ENCODE results near the gene HNRNPLL. TPM values are rescaled to one million over a fixed set of nuclear protein-coding genes. Genes with fewer than 3 reads are reported as not detected.

HNRNPLL gene
- total RNA-seq (2016; rRNA removed; fragmentation: Illumina TruSeq; extraction: Trizol) (91.9 and 103 TPM in 2 replicates), polyA plus RNA-seq (2011; rRNA removed) (34.3 and 49.4 TPM in 2 replicates), polyA minus RNA-seq (2011; rRNA and poly(A)+ RNA removed; ENCODE audit: low replicate concordance) (14.7 and 21.6 TPM in 2 replicates), Bru-seq, nascent RNA (percentile 99 among the genes with signal in this experiment), BruChase-seq, experiment 1, labeled RNA remaining after a 6-hour chase (percentile 98 among the genes with signal in this experiment), BruChase-seq, experiment 2, labeled RNA remaining after a 2-hour chase (percentile 99 among the genes with signal in this experiment)
- total RNA-seq (2016; cell fraction: cytosol; rRNA removed; fragmentation: Illumina TruSeq; extraction: Trizol; ENCODE audit: low read depth), result 52.7 and 54.6 TPM in 2 replicates
- total RNA-seq (2016; cell fraction: insoluble cytoplasmic fraction; rRNA removed; fragmentation: Illumina TruSeq; extraction: Trizol), result 92.9 and 108 TPM in 2 replicates
- total RNA-seq (2016; cell fraction: membrane; rRNA removed; fragmentation: Illumina TruSeq; extraction: Trizol), result 54.8 and 56.7 TPM in 2 replicates
- 147 and 151 TPM in 2 replicates for total RNA-seq (2016; cell fraction: nucleus; rRNA removed; fragmentation: Illumina TruSeq; extraction: Trizol)
- polyA plus RNA-seq (2011; cell fraction: cytosol; rRNA removed), result 17.6 and 20.9 TPM in 2 replicates
- polyA plus RNA-seq (2011; cell fraction: nucleus; rRNA removed), result 29.2 and 34.2 TPM in 2 replicates
- polyA plus RNA-seq (2012), result 32.8 and 45.3 TPM in 2 replicates
- polyA plus RNA-seq (2016; cell fraction: cytosol; fragmentation: Illumina TruSeq; extraction: Trizol; ENCODE audit: low read depth), result 13.0 and 17.4 TPM in 2 replicates
- 75.8 and 78.0 TPM in 2 replicates for polyA plus RNA-seq (2016; cell fraction: insoluble cytoplasmic fraction; fragmentation: Illumina TruSeq; extraction: Trizol; ENCODE audit: low read depth)
- 27.6 and 27.9 TPM in 2 replicates for polyA plus RNA-seq (2016; cell fraction: membrane; fragmentation: Illumina TruSeq; extraction: Trizol; ENCODE audit: low read depth)
- 66.8 and 68.2 TPM in 2 replicates for polyA plus RNA-seq (2016; cell fraction: nucleus; fragmentation: Illumina TruSeq; extraction: Trizol; ENCODE audit: insufficient read depth, low read depth)
- 25.8 and 30.8 TPM in 2 replicates for polyA minus RNA-seq (2011; cell fraction: cytosol; rRNA and poly(A)+ RNA removed)
- polyA minus RNA-seq (2011; cell fraction: nucleus; rRNA and poly(A)+ RNA removed), result 227 and 258 TPM in 2 replicates
- long read RNA-seq, experiment 1, full-length matches to known transcripts, result 53 of 65 reads
- long read RNA-seq, experiment 1, partial matches to known transcripts, result 5 of 65 reads
- long read RNA-seq, experiment 1, other reads (novel, unspliced or antisense), result 7 of 65 reads
- long read RNA-seq, experiment 2, partial matches to known transcripts, result 19 of 124 reads
- long read RNA-seq, experiment 2, other reads (novel, unspliced or antisense), result 105 of 124 reads

GRCh38 chr2:38602732-38603401 lies at the start of gene HNRNPLL:
TSS of gene HNRNPLL (minus strand) at chr2:38602928. CDS start at chr2:38602626, 302 bp downstream.
- in situ Hi-C loops (cut with HindIII; ENCODE audit: extremely low pct_ligation_motif_present, low pct_unique_long_range_greater_than_20kb), result loop anchor here (5.0 kb wide), 2 partner anchors 64 to 119 kb away; partner anchors contain the start of gene GALM
- FAIRE-seq, result peak; percentile 69
- TF ChIP-seq RARA (CRISPR knock-in tag; IDR thresholded peaks at IDR 0.05) (peak; percentile 82), SATB2 (CRISPR knock-in tag; IDR thresholded peaks at IDR 0.05) (peak; percentile 88; the same call in 1 of the 2 replicates), NCOA2 (CRISPR knock-in tag; IDR thresholded peaks at IDR 0.05) (peak; percentile 66), ZNF607 (CRISPR knock-in tag; IDR thresholded peaks at IDR 0.05; ENCODE audit: borderline replicate concordance) (peak; percentile 79; the same call in 1 of the 2 replicates), TSC22D2 (CRISPR knock-in tag; IDR thresholded peaks at IDR 0.05; ENCODE audit: borderline replicate concordance) (peak; percentile 40), ZNF446 (CRISPR knock-in tag; IDR thresholded peaks at IDR 0.05) (no peak; the same call in 1 of the 2 replicates), ARID3A (IDR thresholded peaks at IDR 0.05; ENCODE audit: low read depth, low read length) (peak; percentile 59; the same call in 1 of the 2 replicates), TAF1 (CRISPR knock-in tag; IDR thresholded peaks at IDR 0.05) (peak; percentile 98), SNRNP70 (IDR thresholded peaks at IDR 0.05; ENCODE audit: low read depth, low read length) (no peak), ZNF331 (CRISPR knock-in tag; IDR thresholded peaks at IDR 0.05) (peak; percentile 96), ZNF354B (CRISPR knock-in tag; IDR thresholded peaks at IDR 0.05) (no peak), SIN3A (IDR thresholded peaks at IDR 0.05; ENCODE audit: borderline replicate concordance, low read depth, low read length) (peak; percentile 96), ZNF572 (CRISPR knock-in tag; IDR thresholded peaks at IDR 0.05) (no peak)

More at GRCh38 chr2:38602732-38603401, at the start of gene HNRNPLL:
- Histone ChIP-seq H3K4me2 (ENCODE audit: low read depth, low read length) (peak within 1 kb of the TSS; percentile 92), H3K9ac (ENCODE audit: insufficient read depth, low read depth, low read length) (peak within 1 kb of the TSS; percentile 97), H3K79me2 (ENCODE audit: insufficient read depth, low read length) (peaks cover 46% of the 10 kb centered on the region), H3K9me3 (ENCODE audit: low read length) (no peaks in the 10 kb centered on the region), H3K36me3 (replicated peaks in 1 of 2; ENCODE audit: control insufficient read depth in 1 of 2, insufficient read depth in 2 of 2, low read length in 2 of 2) (no peaks in the 10 kb centered on the region), H4K20me1 (ENCODE audit: insufficient read depth, low read length) (peaks cover 15% of the 10 kb centered on the region), H3K4me3 (replicated peaks in 1 of 3; ENCODE audit: insufficient read depth in 1 of 3, low read depth in 2 of 3, low read length in 3 of 3) (peak within 1 kb of the TSS; percentile 95 to 98 (median 97)), H3K27me3 (ENCODE audit: control insufficient read depth in 1 of 2, insufficient read depth in 2 of 2, low read length in 2 of 2) (no peaks in the 10 kb centered on the region; a peak in 2 of 5 replicates), H3K27ac (ENCODE audit: extremely low read length, insufficient read depth, low read length) (peak within 1 kb of the TSS; percentile 92), H2AFZ (ENCODE audit: low read length) (peak within 1 kb of the TSS; percentile 96), H3K4me1 (ENCODE audit: insufficient read depth, low read length) (peaks cover 47% of the 10 kb centered on the region)
- under 1% methylated on average over 48 of the region's 75 CpGs for WGBS (ENCODE audit: low lambda C conversion rate)
- DNase-seq (ENCODE audit: low spot score) (peak; percentile 96), ATAC-seq (peak; percentile 90)
- POLR2A ChIA-PET, result interaction anchor here (0.9 to 8.5 kb wide), 14 partner anchors 9 to 148 kb away, joined by 3 to 65 read pairs (median 6); partner anchors contain the start of genes GALM and SRSF7
- intact Hi-C loops (cut with micrococcal nuclease; ENCODE audit: unreplicated experiment), result loop anchor here (1.0 to 2.0 kb wide), 6 partner anchors 22 to 128 kb away; partner anchors contain the start of gene GALM
- no TSS peak for BruUV-seq (replicated peaks)
- CTCF ChIA-PET (ENCODE audit: low intra/inter-chr PET ratio, low total read pairs), result interaction anchor here (0.9 to 1.9 kb wide), 4 partner anchors 13 to 138 kb away, joined by 3 to 15 read pairs (median 9); partner anchors contain the start of gene GALM
